Measurements from ENCODE around the gene RASL10B.

The RASL10B gene

GRCh38 chr17:35723735-35724134 is 7.7 kb upstream of the RASL10B start:
- no peak for DNase-seq

DNA sequence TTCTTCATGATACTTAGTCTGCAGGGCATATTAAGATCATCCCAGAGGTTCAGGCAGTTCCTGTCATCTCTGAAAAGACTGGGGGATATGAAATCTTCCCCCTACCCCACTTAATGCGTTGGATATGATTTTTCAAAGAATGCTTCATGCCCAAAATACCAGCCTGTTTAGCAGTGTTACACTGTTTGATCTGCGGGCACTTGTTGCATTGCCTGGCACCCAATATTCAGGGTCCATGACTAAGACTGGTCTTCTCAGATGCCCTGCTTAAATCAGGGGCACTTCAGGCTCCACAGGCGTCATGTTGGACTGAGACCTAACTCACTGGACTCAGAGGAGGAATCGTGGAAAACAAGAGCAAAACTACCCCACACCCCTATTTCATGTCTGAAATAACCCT is 6.4 kb upstream of the RASL10B start:
- DNase-seq: no peak

- no peak for DNase-seq
Measured at GRCh38 chr17:35725802-35726126, 5.7 kb upstream of the RASL10B start.

DNA sequence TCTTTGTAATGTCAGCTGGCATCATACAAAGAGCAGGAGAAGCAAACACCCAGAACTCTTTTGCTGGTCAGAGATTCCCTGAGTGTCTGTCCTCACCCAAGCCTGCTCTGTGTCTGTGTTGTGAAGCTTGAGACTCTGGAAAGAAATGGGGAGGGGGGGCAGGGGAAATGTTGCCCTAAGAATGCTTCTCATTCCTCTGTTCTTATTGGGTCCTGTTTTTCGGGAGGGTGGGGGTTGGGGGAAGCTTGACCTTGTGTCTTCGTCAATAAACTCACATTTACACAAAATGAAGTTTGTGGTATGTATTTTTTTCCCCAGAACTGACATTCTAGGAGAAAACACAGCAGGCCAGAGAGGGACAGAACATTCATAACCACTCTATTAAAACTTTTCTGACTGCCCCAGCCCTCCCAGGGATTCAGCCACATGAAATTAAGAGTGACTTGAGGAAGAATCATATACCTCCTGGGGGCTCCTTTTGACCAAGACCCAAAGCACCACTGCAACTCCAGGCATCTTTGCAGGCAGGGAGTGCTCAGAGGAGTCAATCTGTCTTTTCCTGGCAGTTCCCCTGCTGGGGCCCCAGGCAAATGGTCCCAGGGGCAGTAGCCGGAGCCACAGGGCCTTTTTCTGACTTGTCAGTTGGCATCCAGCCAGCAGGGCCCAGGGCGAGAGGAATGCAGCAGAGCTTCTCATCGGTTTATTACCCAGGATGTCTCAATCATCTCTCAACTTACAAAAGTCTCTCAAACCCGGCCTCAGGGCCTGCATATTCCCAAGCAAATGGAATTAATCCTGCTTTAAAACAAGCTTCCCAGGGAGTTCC is 5.1 kb upstream of the RASL10B start:
- DNase-seq: peak; percentile 85

DNA sequence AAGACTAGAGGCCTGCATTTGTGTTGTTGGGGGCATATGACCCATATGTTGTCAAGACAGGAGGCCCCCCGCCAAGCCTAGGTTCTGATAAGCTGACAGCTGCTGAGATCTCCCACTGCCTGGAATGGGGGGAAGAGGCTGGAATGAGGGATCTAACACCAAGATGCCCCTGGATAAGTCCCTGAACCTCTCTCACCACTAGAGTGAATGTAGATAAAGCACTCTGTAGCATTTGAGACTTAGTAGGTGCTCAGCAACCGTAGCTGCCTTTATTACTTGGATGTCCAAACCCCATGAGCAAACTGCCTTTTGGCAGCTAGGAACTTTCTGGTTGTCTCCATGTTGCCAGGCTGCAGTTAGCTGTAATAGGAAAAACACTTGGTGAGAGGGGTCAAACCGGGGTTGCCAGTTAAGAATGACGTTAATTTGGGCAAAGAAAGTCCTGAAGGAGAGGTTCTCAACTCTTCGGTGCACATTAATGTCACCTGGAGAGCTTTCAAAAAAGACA is 4.4 kb upstream of the RASL10B start:
- DNase-seq: no peak

DNA sequence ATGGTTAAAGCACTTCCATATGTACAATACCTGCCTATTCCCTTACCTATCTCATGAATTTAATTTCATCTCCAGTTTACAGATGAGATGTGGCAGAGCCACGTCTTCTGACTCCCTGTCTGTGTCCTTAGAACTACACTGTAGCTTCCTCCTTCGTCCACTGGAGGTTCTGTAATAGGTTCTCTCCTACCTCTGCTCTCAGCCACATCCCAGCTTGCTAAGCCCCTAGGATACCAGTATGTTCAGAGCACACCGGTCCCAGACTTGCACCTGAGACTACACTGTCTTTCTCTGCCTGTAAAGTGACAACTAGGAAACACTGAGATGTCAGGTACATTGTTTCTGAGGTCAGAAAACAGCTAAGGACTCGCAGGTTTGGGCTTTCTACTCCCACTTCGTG is 3.8 kb upstream of the RASL10B start:
- DNase-seq: no peak

- DNase-seq: no peak
Measured at GRCh38 chr17:35728551-35728950, 2.9 kb upstream of the RASL10B start.

DNA sequence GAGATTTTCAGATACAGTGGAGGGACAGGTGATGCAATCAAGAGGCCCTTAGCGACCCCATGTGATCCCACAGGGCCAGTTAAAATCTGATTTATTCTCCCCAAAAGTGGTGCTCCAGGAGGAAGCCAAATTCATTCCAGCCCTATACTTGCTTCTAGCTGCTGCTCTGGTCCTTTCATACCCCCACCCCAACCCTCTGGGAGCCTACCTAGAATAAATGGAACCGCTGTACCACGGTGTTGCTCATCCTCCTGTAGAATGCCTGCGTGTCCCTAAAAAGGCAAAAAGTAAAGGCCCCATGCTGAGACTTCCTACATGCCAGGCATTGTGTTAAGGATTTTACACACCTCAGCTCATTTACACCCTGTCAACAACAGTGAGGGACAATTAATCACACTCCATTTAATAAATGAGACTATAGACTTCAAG is 2.0 kb upstream of the RASL10B start:
- DNase-seq: no peak

DNA sequence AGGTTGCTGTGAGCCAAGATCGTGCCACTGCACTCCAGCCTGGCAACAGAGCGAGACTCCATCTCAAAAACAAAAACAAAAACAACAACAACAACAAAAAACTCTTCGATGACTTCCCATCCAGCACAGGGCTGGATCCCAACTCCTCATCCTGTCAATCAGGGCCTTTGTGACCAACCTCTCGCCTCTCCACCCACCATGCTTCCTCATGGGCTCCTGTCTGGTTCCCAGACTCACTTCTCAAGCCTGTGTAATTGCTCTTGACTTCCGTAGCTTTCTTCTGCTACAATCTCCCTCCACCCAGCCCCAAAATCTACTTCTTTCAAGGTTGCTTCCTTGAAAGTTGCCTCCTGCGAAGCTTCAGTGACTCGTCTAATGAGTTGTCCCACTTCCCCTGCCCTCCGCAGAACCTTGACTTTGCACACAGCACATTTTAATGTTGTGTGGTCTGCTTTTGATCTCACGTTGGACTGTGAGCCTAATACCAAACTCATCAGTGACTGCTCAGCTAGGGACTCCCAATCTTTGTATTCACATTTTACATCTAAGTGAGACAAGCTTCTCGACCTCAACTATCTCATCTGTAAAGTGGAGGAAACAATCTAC is 936 bp upstream of the RASL10B start:
- no peak for DNase-seq

- DNase-seq: no peak
Measured at GRCh38 chr17:35731917-35732805, 722 bp downstream of the RASL10B start.

DNA sequence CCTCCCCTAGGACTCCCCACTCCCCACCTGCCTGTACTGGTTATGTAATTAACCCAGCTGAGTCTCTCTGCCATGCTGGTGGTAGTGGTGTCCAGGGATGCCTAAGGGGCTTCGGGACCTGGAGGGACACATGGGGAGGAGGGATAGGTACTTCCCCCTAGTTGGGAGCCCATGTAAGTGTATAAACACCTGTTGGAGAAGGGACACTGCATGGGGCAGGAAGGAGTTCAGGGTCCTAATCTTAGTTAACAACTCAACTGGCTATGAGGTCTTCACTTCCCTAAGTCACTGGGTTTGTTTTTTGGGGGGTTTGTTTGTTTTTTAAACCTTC is 1.3 kb downstream of the RASL10B start:
- no peak for DNase-seq

- no peak for DNase-seq
Measured at GRCh38 chr17:35733366-35733765, 1.9 kb downstream of the RASL10B start.

DNA sequence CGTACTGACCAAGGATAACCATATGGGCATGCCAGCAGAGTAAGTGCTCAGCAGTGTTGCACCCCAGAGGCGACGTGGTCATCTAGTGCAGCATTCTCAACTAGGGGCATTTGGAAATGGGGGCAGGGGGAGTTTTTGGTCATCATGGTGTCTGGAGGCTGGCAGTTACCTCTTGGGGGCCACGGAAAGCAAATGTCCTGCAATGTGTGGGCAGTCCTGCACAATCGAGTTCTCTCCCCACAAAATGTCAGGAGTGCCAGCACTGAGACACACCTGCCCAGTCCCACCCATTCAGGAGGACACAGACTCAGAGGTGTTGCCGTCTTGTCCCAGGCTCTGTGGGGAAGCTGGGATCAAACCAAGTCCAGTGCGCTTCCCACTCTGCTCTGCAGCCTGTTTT is 3.0 kb downstream of the RASL10B start:
- no peak for DNase-seq

DNA sequence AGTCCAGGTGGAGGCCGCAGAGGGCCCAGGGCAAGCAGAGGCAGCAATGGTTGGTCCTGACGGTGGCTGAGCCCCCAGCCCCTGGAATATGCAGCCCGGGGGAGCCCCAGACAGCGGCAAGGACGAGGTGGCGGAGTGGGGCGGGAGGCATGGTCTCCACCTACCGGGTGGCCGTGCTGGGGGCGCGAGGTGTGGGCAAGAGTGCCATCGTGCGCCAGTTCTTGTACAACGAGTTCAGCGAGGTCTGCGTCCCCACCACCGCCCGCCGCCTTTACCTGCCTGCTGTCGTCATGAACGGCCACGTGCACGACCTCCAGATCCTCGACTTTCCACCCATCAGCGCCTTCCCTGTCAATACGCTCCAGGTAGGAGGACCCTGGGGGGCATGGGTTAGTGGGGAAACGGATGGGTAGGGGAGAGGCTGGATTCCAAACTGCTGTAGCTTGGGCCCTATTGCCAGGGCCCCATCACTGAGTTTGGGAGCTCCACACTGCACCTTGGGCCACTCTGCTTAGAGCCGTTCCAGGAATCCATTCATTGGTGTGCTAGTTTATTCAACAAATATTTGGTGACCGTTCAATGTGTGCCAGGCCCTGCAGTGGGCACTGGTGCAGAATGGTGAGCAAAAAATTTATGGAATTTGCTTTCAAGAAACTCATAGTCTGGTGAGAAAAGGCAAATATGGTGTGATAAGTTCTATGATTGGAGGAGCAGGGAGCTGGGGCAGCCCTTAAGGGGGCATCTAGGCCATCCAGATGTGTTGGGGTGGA is 3.8 kb downstream of the RASL10B start:
- DNase-seq: no peak

DNA sequence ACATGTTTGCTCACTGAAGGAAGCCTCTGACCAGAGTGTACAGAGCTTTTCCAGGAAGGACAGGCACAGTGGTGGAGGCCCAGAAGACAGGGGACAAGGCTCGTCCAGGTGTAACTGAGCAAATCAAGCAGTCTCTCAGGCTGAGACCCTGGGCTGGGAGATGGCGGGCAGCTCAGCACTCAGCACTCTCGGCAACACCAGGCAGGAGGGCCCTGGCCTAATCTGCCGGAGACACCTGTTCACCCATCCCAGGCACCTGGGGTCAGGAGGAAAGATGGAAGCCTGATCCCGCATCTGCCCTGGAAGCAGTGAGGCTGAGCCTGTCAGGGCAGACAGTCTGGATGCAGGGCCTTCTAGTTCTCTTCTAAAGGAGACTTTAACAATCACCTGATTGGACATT is 4.8 kb downstream of the RASL10B start:
- no peak for DNase-seq

GRCh38 chr17:35738519-35739133 is 7.2 kb downstream of the RASL10B start:
- DNase-seq: no peak

GRCh38 chr17:35740216-35740615 is 8.8 kb downstream of the RASL10B start:
- no peak for DNase-seq

GRCh38 chr17:35740997-35741931 is 9.8 kb downstream of the RASL10B start:
- no peak for DNase-seq

GRCh38 chr17:35742496-35742895 is 11.1 kb downstream of the RASL10B start:
- DNase-seq: no peak

- no peak for DNase-seq
Measured at GRCh38 chr17:35742896-35743477, 11.5 kb downstream of the RASL10B start.

Measured in HCEC 1CT (cell line).